NCI-H526 (cell line): ENCODE data around the gene CCBE1.
"Not testable (repeated sequence)": the region's sequence is repeated elsewhere in the genome, so short reads cannot be mapped to it uniquely, and the experiment has no call there.

Experiments used
- DNase-seq, 2 experiments: peaks; one replicate each; lab custom pipeline; 2025; lab: John Stamatoyannopoulos, UW

Gene CCBE1

GRCh38 chr18:59681521-59682004 lies 15.7 kb downstream of the CCBE1 start:
- DNase-seq = no peak

- no peak for DNase-seq
These were observed 16.2 kb downstream of the CCBE1 start for GRCh38 chr18:59681051-59681450.

- DNase-seq = no peak
These were observed 21.9 kb downstream of the CCBE1 start for GRCh38 chr18:59675346-59675745.

- DNase-seq = no peak
These were observed 22.3 kb downstream of the CCBE1 start for GRCh38 chr18:59674903-59675270.

- DNase-seq = no peak
These were observed 22.9 kb downstream of the CCBE1 start for GRCh38 chr18:59674186-59674902.

GRCh38 chr18:59672235-59672711 lies 24.9 kb downstream of the CCBE1 start:
- DNase-seq = no peak

GRCh38 chr18:59671551-59671950 lies 25.7 kb downstream of the CCBE1 start:
- DNase-seq = no peak

- DNase-seq = no peak
These were observed 27.2 kb downstream of the CCBE1 start for GRCh38 chr18:59669872-59670657.

GRCh38 chr18:59667488-59667887 lies 29.7 kb downstream of the CCBE1 start:
- no peak for DNase-seq

GRCh38 chr18:59666007-59666402 lies 31.2 kb downstream of the CCBE1 start:
- not testable (repeated sequence) for DNase-seq

- DNase-seq = no peak
These were observed 31.9 kb downstream of the CCBE1 start for GRCh38 chr18:59665057-59666006.

- DNase-seq = no peak
These were observed 32.9 kb downstream of the CCBE1 start for GRCh38 chr18:59664329-59664728.

- no peak for DNase-seq
These were observed 34.1 kb downstream of the CCBE1 start for GRCh38 chr18:59663096-59663495.

- no peak for DNase-seq
These were observed 35.1 kb downstream of the CCBE1 start for GRCh38 chr18:59661891-59662701.

- no peak for DNase-seq
These were observed 36.2 kb downstream of the CCBE1 start for GRCh38 chr18:59660786-59661743.

GRCh38 chr18:59660366-59660765 lies 36.9 kb downstream of the CCBE1 start:
- DNase-seq = no peak

GRCh38 chr18:59659508-59660170 lies 37.6 kb downstream of the CCBE1 start:
- DNase-seq = no peak

- DNase-seq = no peak
These were observed 38.3 kb downstream of the CCBE1 start for GRCh38 chr18:59658941-59659340.

GRCh38 chr18:59657012-59657411 lies 40.2 kb downstream of the CCBE1 start:
- no peak for DNase-seq
